Measurements from ENCODE around the gene TBC1D19. TPM values are rescaled to one million over a fixed set of nuclear protein-coding genes. Genes with fewer than 3 reads are reported as not detected.

Gene TBC1D19
- total RNA-seq, 1 experiment from 2014 or later = 12.9 TPM

DNA sequence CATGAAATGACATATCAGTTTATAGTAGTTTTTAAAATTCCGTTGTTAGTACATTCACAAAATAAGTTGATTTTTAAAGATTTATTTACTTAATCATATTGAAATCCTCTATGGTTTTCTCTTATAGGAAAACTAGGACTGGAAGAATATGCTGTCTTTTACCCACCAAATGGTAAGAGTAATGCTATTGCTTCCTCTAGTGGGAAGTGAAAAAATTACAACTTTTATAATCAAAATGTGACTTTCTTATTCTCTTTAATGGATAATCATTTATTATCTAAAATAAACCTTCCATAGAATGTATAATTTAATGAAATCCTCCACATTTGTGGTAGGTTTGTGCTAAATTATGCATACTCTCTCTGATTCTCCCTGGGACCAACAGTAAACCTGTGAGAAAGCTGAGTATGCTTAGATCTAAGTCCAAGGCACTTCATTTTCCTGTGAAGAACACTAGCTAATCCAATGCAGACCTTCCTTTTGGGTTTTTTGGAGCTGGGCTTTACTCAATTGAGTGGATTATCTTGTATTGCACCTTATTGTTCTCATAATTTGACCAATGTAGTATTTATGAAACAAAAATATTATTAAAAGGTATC lies 136.2 kb downstream of the TBC1D19 start:
- DNase-seq (ENCODE audit: low spot score) = peak; percentile 12
- in situ Hi-C loops (cut with HindIII; ENCODE audit: low sequenced_read_pairs) = loop anchor here (25.0 kb wide), 2 partner anchors 258 to 292 kb away; no protein-coding TSS in a partner anchor

- in situ Hi-C loops (cut with HindIII; ENCODE audit: low sequenced_read_pairs) = loop anchor here (25.0 kb wide), 2 partner anchors 259 to 291 kb away; no protein-coding TSS in a partner anchor
- DNase-seq (ENCODE audit: low spot score) = no peak
Observed at GRCh38 chr4:26721685-26722084, 137.8 kb downstream of the TBC1D19 start.

DNA sequence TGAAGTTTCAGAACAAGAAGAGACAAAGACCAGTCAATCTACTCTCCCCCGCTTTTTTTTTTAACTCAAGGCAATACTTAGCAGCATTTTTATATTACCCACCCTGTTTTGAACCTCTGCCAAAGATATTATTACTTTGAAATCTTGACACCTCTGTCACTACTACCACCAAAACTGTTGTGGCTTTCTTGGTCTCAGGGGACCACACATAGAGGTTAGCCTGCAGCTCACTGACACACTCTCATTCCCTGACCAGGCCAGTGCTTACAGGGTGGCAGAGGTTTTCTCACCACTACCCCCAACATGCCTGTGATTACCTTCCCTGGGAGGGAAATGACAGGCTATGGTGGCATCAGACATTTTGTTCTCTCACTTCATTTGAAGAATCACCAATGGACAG lies 139.3 kb downstream of the TBC1D19 start:
- in situ Hi-C loops (cut with HindIII; ENCODE audit: low sequenced_read_pairs) = loop anchor here (25.0 kb wide), 2 partner anchors 261 to 289 kb away; no protein-coding TSS in a partner anchor
- no peak for DNase-seq (ENCODE audit: low spot score)

- in situ Hi-C loops (cut with HindIII; ENCODE audit: low sequenced_read_pairs) = loop anchor here (25.0 kb wide), 2 partner anchors 262 to 288 kb away; no protein-coding TSS in a partner anchor
- DNase-seq (ENCODE audit: low spot score) = no peak
Observed at GRCh38 chr4:26724534-26724933, 140.7 kb downstream of the TBC1D19 start.

DNA sequence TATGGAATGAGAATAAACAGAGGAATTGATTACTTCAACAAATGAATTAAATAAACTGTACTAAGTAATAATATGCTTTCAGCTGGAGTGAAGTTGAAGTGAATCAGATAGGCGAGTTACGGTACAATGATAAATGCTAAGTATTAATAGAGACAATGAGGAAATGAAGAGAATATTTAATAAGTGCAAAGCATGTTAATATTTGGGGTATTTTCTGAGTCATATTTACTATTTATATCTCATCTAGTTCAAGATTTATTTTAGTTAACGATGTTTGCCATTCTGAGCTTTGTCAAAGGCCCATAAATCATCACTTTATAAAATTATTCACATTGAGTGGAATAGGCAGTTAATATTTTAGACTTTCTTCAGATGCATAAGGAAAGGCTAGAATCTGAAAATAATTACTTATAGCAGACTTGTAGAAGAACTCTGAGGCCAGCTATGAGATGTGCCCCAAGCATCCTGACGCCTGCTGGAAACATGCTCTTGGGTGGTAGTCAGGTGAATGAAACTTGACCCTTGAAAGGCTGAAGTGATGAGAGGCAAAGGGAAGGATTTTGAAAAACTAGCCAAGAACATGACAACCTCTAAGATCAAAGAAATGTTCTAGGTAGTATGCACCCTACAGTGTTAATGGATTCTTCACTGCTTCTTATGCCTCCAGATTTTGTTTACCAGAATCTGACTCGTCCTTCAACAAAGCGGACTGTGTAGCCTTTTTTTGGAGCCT lies 142.9 kb downstream of the TBC1D19 start:
- in situ Hi-C loops (cut with HindIII; ENCODE audit: low sequenced_read_pairs) = no loop called here
- no peak for DNase-seq (ENCODE audit: low spot score)

DNA sequence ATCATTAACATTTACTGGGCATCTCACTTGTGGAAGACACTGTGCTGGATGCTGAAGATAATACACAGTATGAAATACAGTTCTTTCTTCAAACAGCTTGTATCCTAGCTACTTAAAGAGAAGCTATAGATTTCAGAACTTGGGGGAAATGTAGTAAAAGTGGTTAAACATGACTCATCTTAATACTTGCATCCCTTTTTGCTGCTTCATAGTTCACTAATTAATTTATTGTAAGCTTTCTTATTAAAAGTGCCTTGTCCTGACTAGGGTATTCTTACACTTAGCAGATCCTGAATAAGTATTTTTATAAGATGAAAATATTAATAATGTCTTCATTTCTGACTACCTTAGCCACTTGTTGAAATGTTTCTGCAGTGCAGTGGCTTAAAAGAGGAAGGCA lies 144.0 kb downstream of the TBC1D19 start:
- in situ Hi-C loops (cut with HindIII; ENCODE audit: low sequenced_read_pairs) = no loop called here

GRCh38 chr4:26729027-26729426 lies 145.1 kb downstream of the TBC1D19 start:
- in situ Hi-C loops (cut with HindIII; ENCODE audit: low sequenced_read_pairs) = no loop called here
- DNase-seq (ENCODE audit: low spot score) = no peak

More for the DNA sequence above, 144.0 kb downstream of the TBC1D19 start:
- no peak for DNase-seq (ENCODE audit: low spot score)

DNA sequence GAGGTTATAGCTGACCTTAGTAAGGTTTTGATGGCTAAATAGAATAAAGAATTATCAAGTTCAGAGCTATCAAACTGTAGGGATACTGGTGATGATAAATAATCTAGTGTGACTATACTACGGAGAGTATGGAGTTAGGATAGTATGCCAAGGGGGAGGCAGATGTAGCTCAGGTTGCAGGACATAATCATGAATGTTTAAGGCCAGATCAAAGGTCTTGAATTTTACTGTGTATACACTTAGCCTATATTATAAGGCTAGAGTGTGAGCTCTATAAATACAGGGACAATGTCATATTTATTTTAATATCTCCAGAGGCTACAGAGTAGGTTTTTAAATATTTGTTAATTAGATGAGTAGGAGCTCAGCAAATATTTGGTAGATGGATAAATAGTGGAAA lies 145.7 kb downstream of the TBC1D19 start:
- in situ Hi-C loops (cut with HindIII; ENCODE audit: low sequenced_read_pairs) = no loop called here
- no peak for DNase-seq (ENCODE audit: low spot score)

DNA sequence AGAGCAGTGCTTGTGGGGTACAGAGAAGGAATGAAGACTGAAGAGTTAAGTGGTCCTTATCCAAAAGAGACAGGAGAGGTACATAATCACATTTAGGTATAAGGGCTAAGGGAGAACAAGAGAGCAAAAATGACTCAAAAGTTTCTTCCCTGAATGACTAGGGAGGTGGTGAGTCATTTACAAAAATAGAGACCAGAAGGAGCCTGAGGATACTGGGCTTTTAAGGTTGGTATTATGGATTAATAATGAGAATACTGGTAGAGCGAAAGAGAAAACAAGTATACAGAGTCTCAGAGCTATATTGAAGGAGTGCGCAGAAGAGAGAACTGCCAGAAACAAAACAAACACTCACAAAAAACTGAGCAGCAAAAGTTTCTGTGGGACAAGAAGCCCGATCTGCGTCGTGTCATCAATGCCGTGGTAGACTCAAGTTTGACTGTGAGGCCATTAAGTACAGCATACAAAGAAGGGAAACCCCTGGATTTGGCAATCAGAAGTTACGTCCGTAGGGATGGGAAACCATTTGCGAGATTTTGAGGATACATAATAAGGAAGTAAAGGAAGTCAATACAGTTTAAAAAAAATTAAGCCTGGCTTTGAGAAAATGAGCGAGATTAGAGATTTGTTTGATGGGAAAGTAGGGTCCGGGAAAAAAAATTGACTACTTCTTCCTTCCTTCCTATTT lies 147.6 kb downstream of the TBC1D19 start:
- in situ Hi-C loops (cut with HindIII; ENCODE audit: low sequenced_read_pairs) = no loop called here
- no peak for DNase-seq (ENCODE audit: low spot score)

DNA sequence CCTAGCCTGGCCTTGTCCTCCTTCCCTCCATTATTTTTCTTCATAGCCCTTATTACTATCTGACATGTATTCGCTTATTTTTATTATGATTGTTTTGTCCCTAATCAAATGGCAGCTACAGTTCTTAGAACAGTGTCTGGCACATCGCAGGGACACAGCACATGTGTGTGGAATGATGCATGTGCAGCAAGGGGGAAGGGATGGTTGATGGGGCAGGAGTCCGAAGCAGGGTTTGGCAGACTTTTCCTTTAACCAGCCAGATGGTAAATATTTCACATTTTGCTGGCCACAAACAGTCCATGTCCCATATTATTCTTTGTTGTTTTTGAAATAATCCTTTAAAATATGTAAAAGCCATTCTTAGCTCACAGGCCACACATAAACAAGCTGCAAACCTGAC lies 148.5 kb downstream of the TBC1D19 start:
- no peak for DNase-seq (ENCODE audit: low spot score)
- in situ Hi-C loops (cut with HindIII; ENCODE audit: low sequenced_read_pairs) = no loop called here

- in situ Hi-C loops (cut with HindIII; ENCODE audit: low sequenced_read_pairs) = no loop called here
- no peak for DNase-seq (ENCODE audit: low spot score)
Observed at GRCh38 chr4:26736621-26737020, 152.7 kb downstream of the TBC1D19 start.

GRCh38 chr4:26737385-26737784 lies 153.5 kb downstream of the TBC1D19 start:
- in situ Hi-C loops (cut with HindIII; ENCODE audit: low sequenced_read_pairs) = no loop called here
- no peak for DNase-seq (ENCODE audit: low spot score)

- DNase-seq (ENCODE audit: low spot score) = no peak
- in situ Hi-C loops (cut with HindIII; ENCODE audit: low sequenced_read_pairs) = no loop called here
Observed at GRCh38 chr4:26741491-26741871, 157.6 kb downstream of the TBC1D19 start.

DNA sequence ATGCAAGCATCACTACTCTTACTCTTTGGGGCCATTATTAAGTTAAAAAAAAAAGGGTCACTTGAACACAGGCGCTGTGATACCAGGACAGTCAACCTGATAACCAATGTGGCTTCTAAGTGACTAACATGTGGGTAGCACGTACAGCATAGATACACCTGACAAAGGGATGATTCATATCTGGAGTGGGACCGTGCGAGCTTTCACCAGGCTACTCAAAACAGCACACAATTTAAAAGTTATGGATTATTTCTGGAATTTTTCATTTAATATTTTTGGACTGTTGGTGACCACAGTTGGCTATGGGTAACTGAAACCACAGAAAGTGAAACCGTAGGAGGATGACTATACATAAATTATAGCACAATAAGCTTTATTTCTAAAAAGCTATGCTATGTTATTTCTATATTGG lies 162.9 kb downstream of the TBC1D19 start:
- no peak for DNase-seq (ENCODE audit: low spot score)
- in situ Hi-C loops (cut with HindIII; ENCODE audit: low sequenced_read_pairs) = no loop called here

DNA sequence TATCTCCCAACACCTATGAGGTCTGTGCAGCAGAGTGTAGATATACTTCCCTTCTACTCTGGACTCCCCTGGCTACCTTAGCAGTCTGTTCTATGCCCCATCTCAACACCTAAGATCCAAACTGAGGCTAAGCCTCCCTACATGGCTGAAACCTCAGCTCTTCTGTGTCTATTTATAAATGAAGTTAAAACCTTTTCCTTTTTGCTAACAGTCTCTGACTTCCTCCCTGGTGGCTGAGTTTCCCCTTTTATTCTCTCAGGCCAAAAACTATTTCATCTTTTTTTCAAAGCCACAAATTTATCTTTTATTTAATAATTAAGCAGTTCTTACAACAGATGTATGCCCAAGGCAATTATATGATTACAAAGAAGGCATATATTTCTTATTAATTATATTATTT lies 164.9 kb downstream of the TBC1D19 start:
- in situ Hi-C loops (cut with HindIII; ENCODE audit: low sequenced_read_pairs) = no loop called here

DNA sequence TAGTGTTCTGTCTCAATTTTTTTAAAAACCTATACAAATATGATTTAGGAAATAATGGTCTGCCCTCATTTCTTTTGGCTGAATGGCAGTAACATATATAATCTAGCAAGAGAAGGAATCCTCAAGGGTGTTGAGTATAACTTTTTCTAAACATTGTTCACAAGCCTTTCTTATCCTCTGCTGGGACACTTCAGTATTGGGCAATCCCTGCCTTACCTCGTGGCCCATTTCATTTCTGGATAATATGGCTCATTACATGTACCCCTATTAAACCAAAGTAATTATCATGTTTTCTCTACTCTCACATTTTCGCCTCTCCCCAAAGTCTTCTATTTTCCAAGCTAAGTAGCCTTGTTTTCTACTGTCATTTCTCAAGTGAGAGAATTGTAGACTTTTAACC lies 166.0 kb downstream of the TBC1D19 start:
- in situ Hi-C loops (cut with HindIII; ENCODE audit: low sequenced_read_pairs) = no loop called here

More for the DNA sequence above, 164.9 kb downstream of the TBC1D19 start:
- no peak for DNase-seq (ENCODE audit: low spot score)

DNA sequence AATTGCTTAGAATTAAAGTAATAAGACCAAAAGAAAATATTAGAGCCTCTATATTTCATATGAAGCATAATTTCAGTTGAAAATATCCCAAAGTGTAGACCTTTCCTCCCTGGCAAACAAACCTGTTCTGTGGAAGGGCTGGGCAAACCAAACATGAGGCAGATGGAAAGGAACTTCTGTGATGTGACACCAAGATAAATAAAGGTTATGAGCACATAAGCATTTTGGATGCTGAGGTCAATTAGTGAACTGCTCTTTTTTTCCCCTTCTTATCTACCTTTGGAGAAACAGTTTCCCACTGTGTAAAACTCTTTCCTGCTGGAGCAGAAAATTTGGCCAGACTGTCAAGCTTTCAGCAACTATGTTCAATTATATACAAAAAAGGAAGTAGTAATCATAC lies 167.1 kb downstream of the TBC1D19 start:
- DNase-seq (ENCODE audit: low spot score) = no peak
- in situ Hi-C loops (cut with HindIII; ENCODE audit: low sequenced_read_pairs) = no loop called here

More for the DNA sequence above, 166.0 kb downstream of the TBC1D19 start:
- no peak for DNase-seq (ENCODE audit: low spot score)

GRCh38 chr4:26751838-26752237 lies 168.0 kb downstream of the TBC1D19 start:
- in situ Hi-C loops (cut with HindIII; ENCODE audit: low sequenced_read_pairs) = no loop called here

DNA sequence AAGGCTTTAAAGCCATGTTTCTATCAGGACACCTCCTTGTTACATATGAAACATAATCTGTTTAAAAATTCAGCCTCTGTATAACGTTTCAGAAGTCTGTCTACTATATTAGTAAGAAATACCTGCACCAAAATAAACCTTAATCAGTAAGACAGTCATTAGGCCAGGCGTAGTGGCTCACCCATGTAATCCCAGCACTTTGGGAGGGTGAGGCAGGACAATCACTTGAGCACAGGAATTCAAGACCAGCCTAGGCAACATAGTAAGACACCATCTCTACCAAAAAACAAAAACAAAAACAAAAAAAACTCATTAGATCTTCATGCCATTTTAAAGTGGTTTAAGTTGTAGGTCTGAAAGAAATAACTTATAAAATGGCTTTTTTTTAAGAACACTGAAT lies 169.3 kb downstream of the TBC1D19 start:
- DNase-seq (ENCODE audit: low spot score) = no peak
- in situ Hi-C loops (cut with HindIII; ENCODE audit: low sequenced_read_pairs) = no loop called here

More at GRCh38 chr4:26751838-26752237, 168.0 kb downstream of the TBC1D19 start:
- DNase-seq (ENCODE audit: low spot score) = no peak

DNA sequence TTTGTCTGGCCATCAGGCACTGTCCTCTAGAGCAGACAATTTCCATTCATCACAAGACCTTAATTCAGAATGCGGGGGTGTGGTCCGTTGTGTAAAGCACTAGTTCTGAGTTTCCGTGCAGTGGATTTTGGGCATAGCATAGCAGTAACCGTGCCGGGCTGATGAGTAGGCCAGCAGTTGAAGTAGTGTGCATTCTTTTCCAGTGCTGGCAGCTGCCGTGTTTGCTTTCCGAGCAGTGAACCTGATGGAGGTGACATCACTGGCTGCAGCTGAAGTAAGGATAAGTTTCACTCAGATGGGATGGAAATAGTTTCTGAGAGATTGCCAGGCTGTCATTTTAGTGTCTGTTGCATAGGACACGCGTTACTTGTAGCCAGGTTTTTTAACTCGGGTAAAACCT lies 169.7 kb downstream of the TBC1D19 start:
- no peak for DNase-seq (ENCODE audit: low spot score)
- in situ Hi-C loops (cut with HindIII; ENCODE audit: low sequenced_read_pairs) = no loop called here
